Liver (tissue), 9 donors: ENCODE data around the gene FRMD4A. TPM values are rescaled to one million over a fixed set of nuclear protein-coding genes. Genes with fewer than 3 reads are reported as not detected.

Experiments used
- DNase-seq: peaks from one replicate; pipeline ENCODE4 v3.0.0-alpha.2; 2017; ENCODE audit warnings: low spot score
- H3K27ac ChIP-seq, 2 donors: one replicate each; pipeline ENCODE4 v1.7.0; 2013; ENCODE audit warnings: inconsistent platforms in 2 of 2, low read length in 2 of 2, control low read depth in 1 of 2, low read depth in 1 of 2, mild to moderate bottlenecking in 1 of 2
- H3K27me3 ChIP-seq, 4 donors: one replicate each; pipeline versions ENCODE4 v1.6.1 to v1.7.0; 2013; ENCODE audit warnings: low read length in 3 of 4, inconsistent platforms in 1 of 4, mild to moderate bottlenecking in 1 of 4, moderate library complexity in 1 of 4; ENCODE audit not compliant: control insufficient read depth in 4 of 4, insufficient read depth in 4 of 4
- H3K36me3 ChIP-seq, 4 donors: one replicate each; pipeline versions ENCODE4 v1.6.1 to v1.7.0; 2013; ENCODE audit warnings: low read length in 3 of 4, mild to moderate bottlenecking in 3 of 4, low read depth in 1 of 4, moderate library complexity in 1 of 4; ENCODE audit not compliant: control insufficient read depth in 4 of 4, insufficient read depth in 3 of 4
- H3K4me1 ChIP-seq, 4 donors: one replicate each; pipeline versions ENCODE4 v1.6.1 to v1.7.0; 2013; ENCODE audit warnings: low read length in 3 of 4, mild to moderate bottlenecking in 3 of 4, moderate library complexity in 1 of 4; ENCODE audit not compliant: control insufficient read depth in 4 of 4, insufficient read depth in 4 of 4
- H3K4me3 ChIP-seq, 3 donors: one replicate each; pipeline versions ENCODE4 v1.6.1 to v1.7.0; 2013; ENCODE audit warnings: low read length in 3 of 3, control low read depth in 1 of 3, low read depth in 1 of 3, mild to moderate bottlenecking in 1 of 3
- H3K9ac ChIP-seq, 2 donors: one replicate each; pipeline ENCODE4 v1.7.0; 2013; ENCODE audit warnings: low read length in 2 of 2, mild to moderate bottlenecking in 2 of 2, moderate library complexity in 2 of 2, control low read depth in 1 of 2, low read depth in 1 of 2
- H3K9me3 ChIP-seq, 4 donors: one replicate each; pipeline versions ENCODE4 v1.6.1 to v1.7.0; 2013; ENCODE audit warnings: low read length in 3 of 4; ENCODE audit not compliant: control insufficient read depth in 4 of 4
- ATF3 ChIP-seq: IDR thresholded peaks from 2 replicates; pipeline ENCODE4 v1.6.1; 2016; ENCODE audit warnings: antibody characterized with exemption
- EGR1 ChIP-seq, 2 donors: IDR thresholded peaks; 2 replicates each; pipeline ENCODE4 v1.6.1; 2016 to 2018; ENCODE audit warnings: antibody characterized with exemption in 2 of 2, low read depth in 2 of 2
- FOXA1 ChIP-seq: IDR thresholded peaks from 2 replicates; pipeline ENCODE4 v1.6.1; 2016; ENCODE audit warnings: antibody characterized with exemption
- FOXA2 ChIP-seq: IDR thresholded peaks from 2 replicates; pipeline ENCODE4 v1.6.1; 2016; ENCODE audit warnings: antibody characterized with exemption
- GABPA ChIP-seq, 2 donors: IDR thresholded peaks in 1 of 2; conservative IDR thresholded peaks in 1 of 2; 2 replicates each; pipeline ENCODE4 v1.6.1; 2016; ENCODE audit warnings: antibody characterized with exemption in 2 of 2, mild to moderate bottlenecking in 1 of 2, moderate library complexity in 1 of 2
- HNF4G ChIP-seq: IDR thresholded peaks from 2 replicates; pipeline ENCODE4 v1.6.1; 2016; ENCODE audit warnings: antibody characterized with exemption
- JUND ChIP-seq, 2 donors: IDR thresholded peaks; 2 replicates each; pipeline ENCODE4 v1.6.1; 2016; ENCODE audit warnings: antibody characterized with exemption in 2 of 2
- MAX ChIP-seq: IDR thresholded peaks from 2 replicates; pipeline ENCODE4 v1.6.1; 2016; ENCODE audit warnings: antibody characterized with exemption
- NR2F2 ChIP-seq: IDR thresholded peaks from 2 replicates; pipeline ENCODE4 v1.6.1; 2016; ENCODE audit warnings: antibody characterized with exemption
- RAD21 ChIP-seq, 2 donors: IDR thresholded peaks; 2 replicates each; pipeline ENCODE4 v1.6.1; 2016; ENCODE audit warnings: antibody characterized with exemption in 2 of 2, mild to moderate bottlenecking in 2 of 2
- RXRA ChIP-seq, 2 donors: IDR thresholded peaks; 2 replicates each; pipeline ENCODE4 v1.6.1; 2017 to 2018; ENCODE audit warnings: antibody characterized with exemption in 2 of 2, mild to moderate bottlenecking in 1 of 2
- SP1 ChIP-seq: IDR thresholded peaks from 2 replicates; pipeline ENCODE4 v1.6.1; 2018; ENCODE audit warnings: antibody characterized with exemption, mild to moderate bottlenecking
- TAF1 ChIP-seq: conservative IDR thresholded peaks from 2 replicates; pipeline ENCODE4 v1.6.1; 2016; ENCODE audit warnings: antibody characterized with exemption, mild to moderate bottlenecking
- YY1 ChIP-seq: IDR thresholded peaks from 2 replicates; pipeline ENCODE4 v1.6.1; 2016; ENCODE audit warnings: antibody characterized with exemption, mild to moderate bottlenecking
- ZBTB33 ChIP-seq: IDR thresholded peaks from 2 replicates; pipeline ENCODE4 v1.6.1; 2016; ENCODE audit warnings: antibody characterized with exemption
- WGBS: extraction: QIAGEN DNeasy Blood & Tissue Kit; methylation state at CpG from one replicate; pipeline ENCODE4 v1.1.7; 2013; 5-methylcytosine and 5-hydroxymethylcytosine counted together
- polyA plus RNA-seq, 2 donors: library from polyadenylated mRNA; stranded (reverse) in 1 of 2; unstranded in 1 of 2; fragments of 200-250 nt in 1 of 2; fragments of >200 nt in 1 of 2; fragmentation: Nextera tagmentation in 1 of 2; extraction: Ambion mirVana in 1 of 2; gene quantifications; one replicate each; pipeline versions ENCODE4 v1.2.1 to v1.2.3, GENCODE V29; 2013 to 2015
- total RNA-seq, 2 donors: library from RNA; depleted of rRNA; stranded (reverse); fragments of >200 nt; gene quantifications; one replicate each; pipeline ENCODE4 v1.2.3, GENCODE V29; 2014
- TF ChIP-seq, protein P1 (sequence below): IDR thresholded peaks from 2 replicates; pipeline ENCODE4 v1.6.1; 2016; ENCODE audit warnings: antibody characterized with exemption, mild to moderate bottlenecking
- TF ChIP-seq, protein P2 (sequence below): fragments of 150-350 bp; IDR thresholded peaks from 2 replicates; pipeline ENCODE4 v1.5.1; 2017; ENCODE audit warnings: improper control_type of control experiment, low read depth, low read length; ENCODE audit not compliant: missing input control
- donor health status: healthy.
- donor health status: healthy.
- donor health status: healthy.
- donor health status: healthy.
- donor health status: healthy.

Gene FRMD4A
- total and polyA plus RNA-seq, 4 donors = 8.2 to 34.3 (median 13.1) TPM

DNA sequence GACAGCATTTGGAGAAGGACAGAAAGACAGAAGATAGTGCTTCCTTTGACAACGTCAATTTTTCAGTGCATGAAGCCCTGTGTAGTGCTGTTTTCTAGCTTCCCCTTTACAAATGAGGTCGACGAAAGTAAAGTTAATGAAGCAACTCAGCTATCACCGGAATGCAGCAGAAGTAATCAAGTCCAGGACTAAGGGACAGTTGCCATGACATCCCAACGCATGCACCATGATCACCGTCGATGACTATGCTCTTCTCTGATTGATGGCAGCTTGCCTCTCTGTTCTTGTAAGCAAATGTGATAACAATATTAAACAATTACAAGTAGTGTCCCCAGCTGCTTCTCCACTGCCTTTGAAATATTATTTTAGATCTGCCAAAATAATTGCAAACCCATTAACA is 205.8 kb downstream of the FRMD4A start:
- Histone ChIP-seq H3K4me3 (no peak overlapping the region), H3K4me1 (no peaks in the 10 kb centered on the region), H3K27ac (no peak overlapping the region), H3K9ac (no peak overlapping the region), H3K27me3 (no peaks in the 10 kb centered on the region), H3K36me3 (no peaks in the 10 kb centered on the region), H3K9me3 (no peaks in the 10 kb centered on the region)
- 78% methylated on average over 7 of the region's 7 CpGs for WGBS
- no peak for DNase-seq
- TF ChIP-seq RXRA (IDR thresholded peaks at IDR 0.05) (no peak), FOXA1 (no peak), SP1 (no peak), EGR1 (IDR thresholded peaks at IDR 0.05; ENCODE audit: low read depth in 2 of 2) (no peak), MAX (no peak), HNF4G (no peak), ZBTB33 (no peak)
- TF ChIP-seq, protein P1, sequence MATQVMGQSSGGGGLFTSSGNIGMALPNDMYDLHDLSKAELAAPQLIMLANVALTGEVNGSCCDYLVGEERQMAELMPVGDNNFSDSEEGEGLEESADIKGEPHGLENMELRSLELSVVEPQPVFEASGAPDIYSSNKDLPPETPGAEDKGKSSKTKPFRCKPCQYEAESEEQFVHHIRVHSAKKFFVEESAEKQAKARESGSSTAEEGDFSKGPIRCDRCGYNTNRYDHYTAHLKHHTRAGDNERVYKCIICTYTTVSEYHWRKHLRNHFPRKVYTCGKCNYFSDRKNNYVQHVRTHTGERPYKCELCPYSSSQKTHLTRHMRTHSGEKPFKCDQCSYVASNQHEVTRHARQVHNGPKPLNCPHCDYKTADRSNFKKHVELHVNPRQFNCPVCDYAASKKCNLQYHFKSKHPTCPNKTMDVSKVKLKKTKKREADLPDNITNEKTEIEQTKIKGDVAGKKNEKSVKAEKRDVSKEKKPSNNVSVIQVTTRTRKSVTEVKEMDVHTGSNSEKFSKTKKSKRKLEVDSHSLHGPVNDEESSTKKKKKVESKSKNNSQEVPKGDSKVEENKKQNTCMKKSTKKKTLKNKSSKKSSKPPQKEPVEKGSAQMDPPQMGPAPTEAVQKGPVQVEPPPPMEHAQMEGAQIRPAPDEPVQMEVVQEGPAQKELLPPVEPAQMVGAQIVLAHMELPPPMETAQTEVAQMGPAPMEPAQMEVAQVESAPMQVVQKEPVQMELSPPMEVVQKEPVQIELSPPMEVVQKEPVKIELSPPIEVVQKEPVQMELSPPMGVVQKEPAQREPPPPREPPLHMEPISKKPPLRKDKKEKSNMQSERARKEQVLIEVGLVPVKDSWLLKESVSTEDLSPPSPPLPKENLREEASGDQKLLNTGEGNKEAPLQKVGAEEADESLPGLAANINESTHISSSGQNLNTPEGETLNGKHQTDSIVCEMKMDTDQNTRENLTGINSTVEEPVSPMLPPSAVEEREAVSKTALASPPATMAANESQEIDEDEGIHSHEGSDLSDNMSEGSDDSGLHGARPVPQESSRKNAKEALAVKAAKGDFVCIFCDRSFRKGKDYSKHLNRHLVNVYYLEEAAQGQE = no peak

DNA sequence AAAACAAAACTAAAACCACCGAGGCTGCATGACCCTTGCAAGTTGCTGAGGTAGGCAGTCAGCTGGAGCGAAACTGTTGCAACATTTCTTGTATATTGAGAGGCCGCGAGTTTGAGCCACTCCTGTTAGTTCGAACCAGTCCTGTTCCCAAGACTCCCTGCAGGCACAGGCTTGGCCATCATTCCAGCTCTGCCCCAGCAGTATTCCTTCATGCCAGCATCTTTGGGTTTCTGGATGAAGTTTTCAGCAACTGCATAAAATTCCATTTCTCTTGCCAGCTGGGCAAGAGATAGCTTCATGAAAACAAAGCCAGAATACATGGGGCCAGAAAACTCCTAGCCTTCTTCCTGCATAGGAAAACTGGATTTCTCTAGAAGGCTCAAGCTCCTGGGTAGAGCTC is 207.6 kb downstream of the FRMD4A start:
- H3K27ac ChIP-seq = no peak overlapping the region
- H3K9ac ChIP-seq = no peak overlapping the region
- TF ChIP-seq RAD21 (IDR thresholded peaks at IDR 0.05) (no peak), MAX (no peak), FOXA1 (no peak), ZBTB33 (no peak), YY1 (no peak), FOXA2 (no peak), SP1 (no peak), GABPA (IDR thresholded peaks at IDR 0.05 in 1 of 2, conservative IDR thresholded peaks at IDR 0.05 in 1 of 2) (no peak), RXRA (IDR thresholded peaks at IDR 0.05) (no peak), ATF3 (no peak), NR2F2 (no peak), JUND (IDR thresholded peaks at IDR 0.05) (no peak), TAF1 (no peak)
- TF ChIP-seq, protein P2, sequence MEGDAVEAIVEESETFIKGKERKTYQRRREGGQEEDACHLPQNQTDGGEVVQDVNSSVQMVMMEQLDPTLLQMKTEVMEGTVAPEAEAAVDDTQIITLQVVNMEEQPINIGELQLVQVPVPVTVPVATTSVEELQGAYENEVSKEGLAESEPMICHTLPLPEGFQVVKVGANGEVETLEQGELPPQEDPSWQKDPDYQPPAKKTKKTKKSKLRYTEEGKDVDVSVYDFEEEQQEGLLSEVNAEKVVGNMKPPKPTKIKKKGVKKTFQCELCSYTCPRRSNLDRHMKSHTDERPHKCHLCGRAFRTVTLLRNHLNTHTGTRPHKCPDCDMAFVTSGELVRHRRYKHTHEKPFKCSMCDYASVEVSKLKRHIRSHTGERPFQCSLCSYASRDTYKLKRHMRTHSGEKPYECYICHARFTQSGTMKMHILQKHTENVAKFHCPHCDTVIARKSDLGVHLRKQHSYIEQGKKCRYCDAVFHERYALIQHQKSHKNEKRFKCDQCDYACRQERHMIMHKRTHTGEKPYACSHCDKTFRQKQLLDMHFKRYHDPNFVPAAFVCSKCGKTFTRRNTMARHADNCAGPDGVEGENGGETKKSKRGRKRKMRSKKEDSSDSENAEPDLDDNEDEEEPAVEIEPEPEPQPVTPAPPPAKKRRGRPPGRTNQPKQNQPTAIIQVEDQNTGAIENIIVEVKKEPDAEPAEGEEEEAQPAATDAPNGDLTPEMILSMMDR = no peak
- 46% methylated on average over 5 of the region's 5 CpGs for whole genome bisulfite sequencing
- no peaks in the 10 kb centered on the region for H3K4me1 ChIP-seq
- no peaks in the 10 kb centered on the region for H3K36me3 ChIP-seq
- H3K27me3 ChIP-seq = no peaks in the 10 kb centered on the region
- DNase-seq = no peak
- H3K4me3 ChIP-seq = no peak overlapping the region
- H3K9me3 ChIP-seq = no peaks in the 10 kb centered on the region
